Measurements from ENCODE around the gene HYAL3. TPM values are rescaled to one million over a fixed set of nuclear protein-coding genes. Genes with fewer than 3 reads are reported as not detected.

The HYAL3 gene
- total RNA-seq, 6 experiments from 2014 or later: 4.7 to 8.3 (median 5.8) TPM

DNA sequence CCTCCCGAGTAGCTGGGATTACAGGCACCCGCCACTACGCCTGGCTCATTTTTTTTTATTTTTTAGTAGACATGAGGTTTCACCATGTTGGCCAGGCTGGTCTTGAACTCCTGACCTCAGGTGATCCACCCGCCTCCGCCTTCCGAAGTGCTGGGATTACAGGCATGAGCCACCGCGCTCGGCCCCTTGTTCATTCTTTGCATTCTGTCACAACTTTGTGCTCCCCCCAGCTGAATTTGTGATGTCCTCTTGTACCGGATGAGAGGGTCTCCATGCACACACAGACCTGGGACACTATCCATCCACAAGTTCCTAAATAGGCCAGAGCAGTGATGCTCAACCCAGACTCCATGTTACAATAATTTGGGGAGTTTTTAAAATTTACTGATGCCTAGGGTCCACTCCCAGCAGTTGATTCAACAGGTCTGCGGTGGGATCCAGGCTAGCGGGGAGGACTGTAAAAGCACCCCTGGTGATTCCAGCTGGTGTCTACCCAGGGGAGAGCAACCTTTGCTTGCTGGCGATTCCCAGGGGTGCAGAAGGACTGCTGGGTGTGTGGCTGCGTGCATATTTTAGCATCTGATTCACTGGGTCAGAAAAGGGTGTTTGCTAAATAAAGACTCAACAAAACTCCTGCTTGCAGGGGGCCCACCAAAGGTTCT is 40.4 kb upstream of the HYAL3 start:
- Mint-ChIP-seq H3K27me3 (ENCODE audit: insufficient read depth) (peaks cover 4% of the 10 kb centered on the region), H3K4me1 (ENCODE audit: low read depth) (peaks cover 46% of the 10 kb centered on the region), H3K36me3 (ENCODE audit: low read depth) (peaks cover 27% of the 10 kb centered on the region), H3K27ac (peak overlapping the region; percentile 95), H3K9me3 (no peaks in the 10 kb centered on the region), H3K4me3 (peak overlapping the region; percentile 96)
- peak; percentile 57 for DNase-seq
- TF ChIP-seq, protein P1, sequence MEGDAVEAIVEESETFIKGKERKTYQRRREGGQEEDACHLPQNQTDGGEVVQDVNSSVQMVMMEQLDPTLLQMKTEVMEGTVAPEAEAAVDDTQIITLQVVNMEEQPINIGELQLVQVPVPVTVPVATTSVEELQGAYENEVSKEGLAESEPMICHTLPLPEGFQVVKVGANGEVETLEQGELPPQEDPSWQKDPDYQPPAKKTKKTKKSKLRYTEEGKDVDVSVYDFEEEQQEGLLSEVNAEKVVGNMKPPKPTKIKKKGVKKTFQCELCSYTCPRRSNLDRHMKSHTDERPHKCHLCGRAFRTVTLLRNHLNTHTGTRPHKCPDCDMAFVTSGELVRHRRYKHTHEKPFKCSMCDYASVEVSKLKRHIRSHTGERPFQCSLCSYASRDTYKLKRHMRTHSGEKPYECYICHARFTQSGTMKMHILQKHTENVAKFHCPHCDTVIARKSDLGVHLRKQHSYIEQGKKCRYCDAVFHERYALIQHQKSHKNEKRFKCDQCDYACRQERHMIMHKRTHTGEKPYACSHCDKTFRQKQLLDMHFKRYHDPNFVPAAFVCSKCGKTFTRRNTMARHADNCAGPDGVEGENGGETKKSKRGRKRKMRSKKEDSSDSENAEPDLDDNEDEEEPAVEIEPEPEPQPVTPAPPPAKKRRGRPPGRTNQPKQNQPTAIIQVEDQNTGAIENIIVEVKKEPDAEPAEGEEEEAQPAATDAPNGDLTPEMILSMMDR (IDR thresholded peaks at IDR 0.05): no peak

DNA sequence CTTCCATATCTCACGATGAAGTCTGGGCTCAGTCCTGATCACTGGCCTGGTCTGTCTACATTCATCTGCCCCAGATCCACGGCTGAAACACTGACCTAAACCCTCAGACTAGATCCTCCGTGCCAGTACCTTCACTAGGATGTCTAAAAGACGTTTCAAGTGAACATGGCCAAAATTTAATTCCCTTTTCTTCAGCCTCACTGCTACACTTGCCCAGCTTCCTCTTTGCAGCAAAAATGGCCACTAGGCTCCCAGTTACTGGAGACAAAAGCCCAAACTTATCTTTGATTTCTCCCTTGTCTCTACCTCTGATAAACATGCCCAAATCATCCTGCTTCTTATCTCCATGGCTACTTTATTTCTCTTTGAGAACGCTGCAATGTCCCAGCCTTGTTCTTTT is 39.8 kb upstream of the HYAL3 start:
- no peaks in the 10 kb centered on the region for H3K9me3 Mint-ChIP-seq
- peaks cover 29% of the 10 kb centered on the region for H3K36me3 Mint-ChIP-seq (ENCODE audit: low read depth)
- TF ChIP-seq, protein P1 (IDR thresholded peaks at IDR 0.05): no peak
- DNase-seq: no peak
- H3K27me3 Mint-ChIP-seq (ENCODE audit: insufficient read depth): peaks cover 4% of the 10 kb centered on the region
- peak overlapping the region; percentile 95 for H3K27ac Mint-ChIP-seq
- H3K4me3 Mint-ChIP-seq: peak overlapping the region; percentile 96
- peaks cover 52% of the 10 kb centered on the region for H3K4me1 Mint-ChIP-seq (ENCODE audit: low read depth)

DNA sequence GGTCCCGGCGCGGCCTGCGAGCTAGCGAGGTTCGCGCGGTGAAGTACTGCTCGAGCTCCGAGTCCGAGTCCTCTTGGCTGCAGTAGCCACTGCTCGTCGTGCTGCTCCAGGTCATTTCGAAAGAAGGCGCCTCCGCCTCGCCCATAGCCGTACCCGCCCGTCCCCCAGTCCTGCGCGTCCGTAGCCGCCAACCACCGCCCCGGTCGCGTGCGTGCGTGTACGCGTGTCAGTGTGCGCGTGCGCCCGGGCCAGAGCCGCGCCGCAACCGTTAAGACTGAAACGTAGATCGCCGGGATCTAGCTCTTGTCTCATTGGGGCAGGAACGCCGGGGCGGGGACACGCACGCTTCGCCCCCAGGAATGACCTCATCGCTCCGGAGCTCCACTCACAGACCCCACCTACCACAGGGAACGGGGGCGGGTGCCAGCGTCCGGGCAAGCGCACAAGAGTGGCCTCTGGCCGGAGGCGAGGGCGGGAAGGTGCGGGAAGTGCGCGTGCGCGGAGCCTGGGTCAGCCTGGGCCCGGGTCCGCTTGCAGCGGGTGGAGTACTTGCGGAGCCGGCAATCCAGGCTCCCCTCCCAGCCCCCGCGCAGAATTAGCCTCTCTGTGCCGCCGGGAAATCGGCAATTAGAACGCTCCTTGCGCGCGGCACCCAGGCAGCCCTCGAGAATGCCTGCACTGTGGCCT is 38.1 kb upstream of the HYAL3 start:
- TF ChIP-seq, protein P1 (IDR thresholded peaks at IDR 0.05): no peak
- H3K36me3 Mint-ChIP-seq (ENCODE audit: low read depth): peaks cover 34% of the 10 kb centered on the region
- peak overlapping the region; percentile 96 for H3K4me3 Mint-ChIP-seq
- peak overlapping the region; percentile 95 for H3K27ac Mint-ChIP-seq
- DNase-seq: peak; percentile 99
- peaks cover 59% of the 10 kb centered on the region for H3K4me1 Mint-ChIP-seq (ENCODE audit: low read depth)
- peaks cover 6% of the 10 kb centered on the region for H3K27me3 Mint-ChIP-seq (ENCODE audit: insufficient read depth)
- H3K9me3 Mint-ChIP-seq: no peaks in the 10 kb centered on the region

DNA sequence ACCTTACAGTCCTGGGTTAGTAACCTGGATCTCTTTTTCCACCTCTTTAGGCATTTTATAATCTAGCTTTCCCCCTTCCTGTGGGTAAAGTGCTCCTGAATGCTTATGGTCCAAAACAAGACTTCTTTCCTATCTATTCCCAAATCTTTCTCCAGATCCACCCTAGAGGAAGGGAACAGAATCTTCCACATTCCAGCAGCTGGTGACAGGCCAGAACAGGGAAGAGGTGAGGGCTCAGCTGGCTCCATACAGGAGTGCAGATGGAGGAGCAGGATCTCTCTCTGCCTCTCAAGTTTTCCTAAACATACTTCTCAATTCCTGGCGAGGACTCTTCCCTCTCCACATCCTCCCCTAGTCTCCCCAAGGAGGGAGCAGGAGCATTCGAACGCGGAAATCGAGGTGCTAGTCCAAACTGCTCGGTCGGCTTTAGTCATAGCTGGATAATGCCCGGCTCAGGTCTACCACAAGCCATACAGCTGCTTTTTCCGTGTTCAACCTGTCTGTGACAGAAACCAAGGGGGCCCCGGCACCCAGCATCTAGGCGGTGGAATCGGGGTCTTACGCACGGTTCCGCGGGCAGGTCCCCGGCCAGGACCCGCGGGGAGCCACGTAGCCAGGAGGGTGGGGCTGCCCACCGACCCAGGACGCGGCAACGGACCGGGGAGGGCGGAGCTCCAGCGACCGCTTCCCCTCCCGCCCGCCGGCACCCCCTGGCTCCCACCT is 37.4 kb upstream of the HYAL3 start:
- TF ChIP-seq, protein P1 (IDR thresholded peaks at IDR 0.05): no peak
- peaks cover 59% of the 10 kb centered on the region for H3K4me1 Mint-ChIP-seq (ENCODE audit: low read depth)
- peaks cover 6% of the 10 kb centered on the region for H3K27me3 Mint-ChIP-seq (ENCODE audit: insufficient read depth)
- H3K27ac Mint-ChIP-seq: peak overlapping the region; percentile 95
- no peaks in the 10 kb centered on the region for H3K9me3 Mint-ChIP-seq
- H3K36me3 Mint-ChIP-seq (ENCODE audit: low read depth): peaks cover 34% of the 10 kb centered on the region
- peak; percentile 28 for DNase-seq
- peak overlapping the region; percentile 96 for H3K4me3 Mint-ChIP-seq

DNA sequence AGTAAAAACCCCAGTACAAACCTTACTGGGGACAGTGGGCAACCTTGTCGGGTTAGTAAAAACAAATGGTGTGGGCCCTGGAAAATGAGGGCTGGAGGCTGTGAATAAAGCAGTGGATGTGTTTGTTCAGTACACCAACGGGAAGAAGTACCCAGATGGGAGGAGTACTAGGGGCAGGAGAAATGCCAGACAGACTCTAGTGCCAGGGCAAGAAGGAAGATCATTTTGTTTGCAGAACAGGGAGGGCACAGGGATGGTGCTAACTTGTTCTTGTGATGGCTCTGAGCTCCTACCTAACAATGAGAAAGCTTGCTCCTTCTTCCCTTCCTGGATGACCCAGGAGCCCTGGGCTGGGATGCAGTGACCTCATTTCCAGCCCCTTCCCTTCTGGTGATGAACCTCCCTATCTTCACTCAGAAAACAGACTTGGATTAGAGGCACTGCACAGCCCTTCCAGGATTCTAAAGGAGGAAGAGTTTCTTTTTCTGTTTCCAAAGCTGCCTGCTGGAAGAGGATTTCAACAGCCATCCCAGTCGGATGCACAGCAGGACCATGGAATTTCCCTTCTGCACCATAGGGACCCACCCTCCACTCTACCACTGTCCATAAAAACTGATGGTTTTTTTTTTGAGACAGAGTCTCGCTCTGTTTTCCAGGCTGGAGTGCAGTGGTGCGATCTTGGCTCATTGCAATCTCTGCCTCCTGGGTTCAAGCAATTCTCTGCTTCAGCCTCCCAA is 35.3 kb upstream of the HYAL3 start:
- DNase-seq: no peak
- H3K27ac Mint-ChIP-seq: peak overlapping the region; percentile 88
- peak overlapping the region; percentile 70 for H3K4me3 Mint-ChIP-seq
- H3K27me3 Mint-ChIP-seq (ENCODE audit: insufficient read depth): peaks cover 4% of the 10 kb centered on the region; the same call in 1 of the 2 replicates
- TF ChIP-seq, protein P1 (IDR thresholded peaks at IDR 0.05): no peak
- peaks cover 28% of the 10 kb centered on the region for H3K36me3 Mint-ChIP-seq (ENCODE audit: low read depth)
- H3K9me3 Mint-ChIP-seq: no peaks in the 10 kb centered on the region
- H3K4me1 Mint-ChIP-seq (ENCODE audit: low read depth): peaks cover 52% of the 10 kb centered on the region

Measured in HFFc6 (cell line).